ENCODE data around the gene OR4E1.
"Not testable (repeated sequence)": the region's sequence is repeated elsewhere in the genome, so short reads cannot be mapped to it uniquely, and the experiment has no call there.

The OR4E1 gene

DNA sequence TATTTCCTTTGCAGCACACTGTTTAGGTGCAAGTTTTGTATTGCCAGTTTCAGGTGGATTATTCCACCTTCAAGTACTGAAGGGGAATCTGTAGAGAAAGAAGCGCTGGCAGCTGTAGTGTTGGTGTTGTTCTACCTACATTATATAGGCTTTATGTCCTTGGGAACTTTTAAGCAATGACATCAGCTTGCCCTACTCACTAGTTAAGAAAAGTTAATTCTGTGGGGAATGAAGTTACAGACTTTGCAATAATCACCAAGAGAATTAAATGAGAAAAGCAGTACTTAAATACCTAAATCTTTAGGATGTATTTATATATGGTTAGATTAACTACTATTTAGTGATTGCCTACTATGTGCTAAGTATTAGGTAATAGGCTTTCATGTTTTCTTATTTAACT, at the start of gene OR4E1:
Gene OR4E1, minus strand, starts transcription at position 101 of the 400 bp plus-strand sequence. CDS start 2,883 bp downstream, outside the sequence.
- no peak for DNase-seq

DNA sequence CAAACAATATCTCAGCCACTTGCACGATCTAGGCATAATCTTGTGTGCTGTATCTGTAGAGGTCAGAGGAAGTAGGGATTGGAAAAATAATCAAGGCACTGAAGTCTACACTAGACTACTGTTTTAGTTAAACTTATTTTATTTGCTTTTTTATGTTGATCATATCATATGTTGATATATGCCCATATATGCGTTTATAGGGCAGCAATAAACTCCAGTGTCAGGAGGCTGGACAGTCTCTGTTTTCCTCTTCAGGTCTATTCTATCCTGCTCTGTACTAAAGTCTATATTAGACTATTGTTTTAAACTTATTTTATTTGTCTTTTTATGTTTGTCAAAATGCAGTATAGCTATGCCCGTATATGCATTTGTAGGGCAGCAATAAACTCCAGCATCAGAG, 47.9 kb upstream of the OR4E1 start:
- no peak for DNase-seq

GRCh38 chr14:21719841-21720240, 46.2 kb upstream of the OR4E1 start:
- DNase-seq, result no peak

DNA sequence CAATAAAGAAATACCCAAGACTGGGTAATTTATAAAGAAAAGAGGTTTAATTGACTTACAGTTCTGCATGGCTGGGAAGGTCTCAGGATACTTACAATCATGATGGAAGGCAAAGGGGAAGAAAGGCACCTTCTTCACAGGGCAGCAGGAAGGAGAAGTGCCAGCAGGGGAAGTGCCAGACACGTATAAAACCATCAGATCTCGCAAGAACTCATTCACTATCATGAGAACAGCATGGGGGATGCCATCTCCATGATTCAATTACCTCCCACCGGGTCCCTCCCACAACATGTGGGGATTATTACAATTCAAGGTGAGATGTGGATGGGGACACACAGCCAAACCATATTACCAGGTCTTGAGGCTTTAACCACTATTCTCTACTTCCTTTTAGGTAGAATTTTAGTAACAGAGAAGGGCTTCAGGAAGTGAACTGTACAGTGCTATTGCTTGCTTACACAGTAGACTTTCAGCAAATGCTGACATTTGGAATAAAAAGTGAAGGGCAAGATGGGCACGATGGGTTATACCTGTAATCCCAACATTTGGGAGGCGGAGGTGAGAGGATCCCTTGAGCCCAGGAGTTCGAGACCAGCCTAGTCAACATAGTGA, 40.8 kb upstream of the OR4E1 start:
- no peak for DNase-seq

GRCh38 chr14:21712036-21712435, 38.4 kb upstream of the OR4E1 start:
- no peak for DNase-seq

- no peak for DNase-seq
Observed at GRCh38 chr14:21711360-21711961, 37.8 kb upstream of the OR4E1 start.

GRCh38 chr14:21704338-21704737, 30.7 kb upstream of the OR4E1 start:
- no peak for DNase-seq

GRCh38 chr14:21703357-21704326, 30.0 kb upstream of the OR4E1 start:
- DNase-seq, result no peak

DNA sequence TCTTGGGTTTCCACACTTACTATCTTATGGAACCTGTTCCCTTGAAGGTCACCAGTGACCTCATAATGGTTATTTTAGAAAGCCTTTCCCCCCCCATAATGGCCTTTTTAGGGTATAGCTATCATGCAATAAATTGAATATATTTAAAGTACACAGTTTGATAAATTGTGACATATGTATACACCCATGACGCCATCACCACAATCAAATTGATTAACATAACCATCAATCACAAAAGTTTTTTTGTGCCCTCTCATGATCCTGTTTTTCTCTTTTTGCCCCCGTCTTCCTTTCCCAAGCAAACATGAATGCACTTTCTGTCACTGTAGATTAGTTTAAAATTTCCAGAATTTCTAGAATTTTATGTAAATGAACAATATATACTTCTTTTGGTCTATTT, 28.7 kb upstream of the OR4E1 start:
- DNase-seq, result no peak

DNA sequence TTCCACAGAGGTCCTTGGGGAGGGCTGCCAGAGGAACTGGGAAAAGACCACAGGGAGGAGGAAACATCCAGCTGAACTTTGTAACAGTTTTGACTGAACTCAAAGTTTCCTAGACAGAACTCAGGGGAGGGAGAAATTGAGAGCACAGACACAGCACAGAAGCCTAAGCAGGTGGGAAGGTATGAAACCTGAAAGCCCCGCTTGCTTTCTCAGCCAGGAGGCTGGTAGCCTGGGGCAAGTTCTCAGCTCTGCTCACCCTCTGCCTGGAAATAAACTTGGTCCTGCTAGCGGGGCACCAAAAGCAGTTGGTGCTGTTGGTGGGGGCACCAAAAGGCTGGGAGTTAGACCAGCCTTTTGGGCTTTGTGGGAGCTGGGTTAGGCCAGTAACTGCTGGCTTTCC, 25.9 kb upstream of the OR4E1 start:
- no peak for DNase-seq

GRCh38 chr14:21698538-21698937, 24.9 kb upstream of the OR4E1 start:
- DNase-seq, result not testable (repeated sequence)

- DNase-seq, result not testable (repeated sequence)
Observed at GRCh38 chr14:21697662-21698061, 24.0 kb upstream of the OR4E1 start.

- no peak for DNase-seq
Observed at GRCh38 chr14:21694425-21694824, 20.8 kb upstream of the OR4E1 start.

DNA sequence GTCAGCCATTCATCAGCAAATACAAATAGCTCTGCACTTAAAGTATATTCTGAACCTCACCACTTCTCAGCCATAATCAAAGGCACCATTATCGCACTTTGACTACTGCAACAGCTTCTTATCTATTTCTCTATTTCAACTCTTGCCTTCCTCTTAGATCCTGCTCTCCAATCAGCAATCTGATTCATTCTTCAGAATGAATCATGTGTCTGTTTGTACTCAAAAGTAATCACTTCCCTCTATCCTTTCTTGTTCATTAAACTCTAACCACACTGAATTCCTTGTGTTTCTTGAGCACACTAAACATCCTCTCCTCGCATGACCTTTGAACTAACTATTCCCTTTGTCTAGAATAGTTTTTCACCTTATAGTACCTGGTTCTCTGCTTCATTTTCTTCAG, 12.8 kb upstream of the OR4E1 start:
- DNase-seq, result no peak

DNA sequence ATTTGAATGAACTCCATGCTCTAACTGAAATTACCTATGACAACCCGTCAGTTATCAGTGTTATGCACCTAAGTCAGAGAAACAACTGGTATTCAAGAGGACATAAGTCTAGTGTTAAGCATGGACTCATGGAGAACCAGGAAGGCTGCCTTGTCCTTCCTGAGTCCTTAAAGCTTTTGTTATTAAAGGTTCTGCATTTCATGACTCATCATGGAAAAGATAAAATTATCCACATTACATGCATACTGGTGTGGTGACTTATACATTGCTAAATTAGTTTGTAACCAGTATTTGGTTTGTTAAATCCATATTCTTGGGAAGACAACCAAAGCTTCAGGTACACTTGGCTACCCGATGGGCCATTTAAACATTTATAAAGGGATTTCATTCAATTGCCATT, 6.5 kb upstream of the OR4E1 start:
- no peak for DNase-seq

DNA sequence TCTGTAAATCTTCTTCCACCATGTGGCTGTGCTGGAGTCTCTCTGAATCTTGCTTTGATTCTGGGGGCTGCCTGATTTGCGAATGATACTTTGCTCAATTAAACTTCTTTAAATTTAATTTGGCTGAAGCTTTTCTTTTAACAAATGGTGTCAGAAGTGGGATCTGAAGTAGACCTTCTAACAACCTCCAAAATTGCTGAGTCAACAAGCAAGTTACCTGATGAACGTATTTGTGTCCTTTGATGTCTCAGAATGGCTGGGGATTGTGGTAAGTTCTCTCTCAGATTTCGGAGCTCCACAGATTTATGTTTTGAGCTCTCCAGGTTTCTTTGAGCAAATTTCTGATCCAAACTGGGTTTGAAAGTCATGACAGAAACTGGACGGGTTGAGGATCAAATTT, 1.9 kb upstream of the OR4E1 start:
- DNase-seq, result no peak

DNA sequence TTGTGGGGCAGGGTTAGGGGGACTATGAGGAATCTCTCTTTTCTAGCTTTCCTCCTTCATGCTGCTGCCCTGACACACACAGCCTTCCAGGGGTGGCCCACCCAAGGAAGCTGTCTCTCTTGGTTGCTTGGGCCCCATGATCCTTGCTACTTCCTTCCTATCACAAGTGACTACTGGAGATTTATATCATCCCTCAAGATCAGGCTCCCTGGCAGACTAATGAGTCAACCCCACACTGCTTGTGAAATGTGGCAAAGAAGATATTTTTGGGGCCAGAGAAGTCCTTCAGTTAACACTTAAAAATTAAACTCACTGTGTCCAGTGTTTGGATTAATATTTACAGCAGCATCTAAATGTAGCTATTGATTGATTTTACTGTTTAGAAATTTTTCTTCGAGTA, 1.5 kb downstream of the OR4E1 start:
- DNase-seq, result no peak

DNA sequence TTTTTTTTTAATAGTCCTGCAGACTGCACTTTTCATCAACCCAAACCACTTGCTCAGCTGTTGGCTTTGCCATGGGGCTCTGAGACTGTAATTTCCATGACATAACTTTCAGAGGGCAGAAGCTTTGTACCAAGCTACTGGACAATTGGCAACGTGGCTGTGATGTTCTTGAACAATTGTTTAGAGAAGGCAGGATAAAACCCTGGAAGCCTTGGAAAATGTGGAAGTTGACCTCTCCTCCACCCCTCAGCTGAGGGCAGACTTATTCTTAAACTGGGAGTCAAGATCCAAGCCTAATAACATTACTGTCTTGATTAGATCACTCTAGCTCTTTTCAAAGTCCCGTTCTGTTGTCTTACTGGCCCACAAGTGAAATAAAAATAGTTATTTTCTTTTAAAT, 2.2 kb downstream of the OR4E1 start:
- no peak for DNase-seq

- no peak for DNase-seq
Observed at GRCh38 chr14:21669284-21669683, 4.3 kb downstream of the OR4E1 start.

- no peak for DNase-seq
Observed at GRCh38 chr14:21668377-21668776, 5.2 kb downstream of the OR4E1 start.

- DNase-seq, result no peak
Observed at GRCh38 chr14:21656980-21657379, 16.6 kb downstream of the OR4E1 start.

DNA sequence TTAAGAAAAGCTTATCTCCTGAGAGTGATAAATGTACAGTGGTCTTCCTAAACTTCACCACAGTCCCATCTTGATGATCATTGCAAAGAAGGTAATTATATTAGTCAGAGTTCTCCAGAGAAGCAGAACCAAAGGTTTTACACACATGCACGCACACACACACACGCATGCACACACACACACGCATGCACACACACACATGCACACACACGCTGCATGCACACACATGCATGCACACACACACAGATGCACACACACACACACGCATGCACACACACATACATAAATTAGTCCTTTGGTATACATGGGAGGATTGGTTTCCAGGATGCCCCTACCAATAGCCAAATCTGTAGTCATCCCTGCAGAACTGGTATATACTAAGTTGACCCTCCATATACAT, 19.4 kb downstream of the OR4E1 start:
- no peak for DNase-seq

DNA sequence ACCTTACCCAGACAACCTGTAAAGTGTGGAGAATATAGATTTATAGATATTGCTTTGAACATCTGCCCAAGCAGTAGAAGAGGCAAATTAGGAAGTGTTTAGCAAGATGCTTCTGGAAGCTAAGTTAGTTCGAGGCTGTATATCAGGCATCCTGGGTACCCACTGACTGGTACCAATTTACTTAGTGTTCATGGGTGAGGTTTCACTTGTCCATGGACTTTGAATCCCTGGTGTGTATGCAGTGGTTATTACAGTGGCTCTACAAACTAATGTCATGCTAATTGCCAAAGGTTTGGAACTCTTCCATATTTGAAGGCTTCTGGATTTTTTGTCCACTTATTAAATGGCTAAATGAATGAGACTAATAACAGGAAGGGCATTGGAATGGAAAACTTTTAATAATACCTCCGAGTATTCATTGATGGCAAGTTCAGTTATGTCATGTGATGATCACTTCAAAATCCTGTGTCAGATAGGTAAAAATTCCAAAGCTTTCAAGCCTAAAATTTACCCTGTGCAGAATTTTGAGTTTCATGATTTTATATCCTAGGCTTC, 20.2 kb downstream of the OR4E1 start, which contains the start of gene OR4E2:
Gene OR4E2, plus strand, starts transcription at position 505 of the 555 bp plus-strand sequence. CDS start 11,248 bp downstream, outside the sequence.
- no peak for DNase-seq

Measured in stimulated activated CD4-positive, alpha-beta T cell treated with anti-CD3 and anti-CD28 coated beads, Interleukin-4, amount 100 ng/mL, for 1 hour (primary cell).